NCI-H524 treated with DMSO at 0.1 percent for 48 hours (cell line): Measurements from ENCODE around the gene B3GALT5.
"Not testable (repeated sequence)": the region's sequence is repeated elsewhere in the genome, so short reads cannot be mapped to it uniquely, and the experiment has no call there.

Source experiments
- DNase-seq: peaks from one replicate; lab custom pipeline; 2025; lab: John Stamatoyannopoulos, UW

B3GALT5 gene

GRCh38 chr21:39612233-39613040, at the start of gene B3GALT5:
TSS of gene B3GALT5 (plus strand) at chr21:39612940. CDS start at chr21:39660560, 47,620 bp downstream.
- no peak for DNase-seq

GRCh38 chr21:39564200-39564599, 48.5 kb upstream of the B3GALT5 start:
- DNase-seq: no peak

GRCh38 chr21:39567180-39567972, 45.4 kb upstream of the B3GALT5 start:
- no peak for DNase-seq

GRCh38 chr21:39568361-39568760, 44.4 kb upstream of the B3GALT5 start:
- DNase-seq: no peak

- no peak for DNase-seq
Observed at GRCh38 chr21:39575775-39576174, 37.0 kb upstream of the B3GALT5 start.

- no peak for DNase-seq
Observed at GRCh38 chr21:39576518-39577128, 36.1 kb upstream of the B3GALT5 start.

GRCh38 chr21:39579734-39580332, 32.9 kb upstream of the B3GALT5 start:
- DNase-seq: no peak

GRCh38 chr21:39580744-39581143, 32.0 kb upstream of the B3GALT5 start:
- DNase-seq: no peak

GRCh38 chr21:39581414-39581813, 31.3 kb upstream of the B3GALT5 start:
- no peak for DNase-seq

GRCh38 chr21:39582749-39583148, 30.0 kb upstream of the B3GALT5 start:
- no peak for DNase-seq

- DNase-seq: not testable (repeated sequence)
Observed at GRCh38 chr21:39583586-39583985, 29.2 kb upstream of the B3GALT5 start.

- DNase-seq: no peak
Observed at GRCh38 chr21:39587376-39587775, 25.4 kb upstream of the B3GALT5 start.

GRCh38 chr21:39588884-39589283, 23.9 kb upstream of the B3GALT5 start:
- DNase-seq: no peak

GRCh38 chr21:39593522-39593921, 19.2 kb upstream of the B3GALT5 start:
- DNase-seq: no peak

GRCh38 chr21:39595465-39595864, 17.3 kb upstream of the B3GALT5 start:
- DNase-seq: no peak

- no peak for DNase-seq
Observed at GRCh38 chr21:39597595-39597994, 15.1 kb upstream of the B3GALT5 start.

GRCh38 chr21:39599191-39599970, 13.4 kb upstream of the B3GALT5 start:
- no peak for DNase-seq

GRCh38 chr21:39601187-39601928, 11.4 kb upstream of the B3GALT5 start:
- DNase-seq: no peak

- no peak for DNase-seq
Observed at GRCh38 chr21:39602076-39602689, 10.6 kb upstream of the B3GALT5 start.

GRCh38 chr21:39602793-39603192, 9.9 kb upstream of the B3GALT5 start:
- no peak for DNase-seq
